Keratinocyte (primary cell): ENCODE results near the gene ATP6V0A4. TPM values are rescaled to one million over a fixed set of nuclear protein-coding genes. Genes with fewer than 3 reads are reported as not detected.

Source experiments
- DNase-seq: peaks from one replicate; pipeline ENCODE4 v3.0.0-alpha.2; 2011; ENCODE audit warnings: low read depth, missing footprints, low spot score
- FAIRE-seq: peaks from 2 replicates; lab custom pipeline; 2011; peaks lifted over from hg19 to GRCh38; lab: Jason Lieb, UNC
- H2AFZ ChIP-seq: 2 replicates; pipeline ENCODE4 v1.6.0; 2012; ENCODE audit warnings: low read length, control low read depth, inconsistent platforms; ENCODE audit not compliant: control insufficient read depth
- H3K27ac ChIP-seq: 2 replicates; pipeline ENCODE4 v1.5.1; 2011; ENCODE audit warnings: low read length; ENCODE audit not compliant: control insufficient read depth, insufficient read depth
- H3K27me3 ChIP-seq: 3 replicates; pipeline ENCODE4 v1.6.0; 2011; ENCODE audit warnings: low read length; ENCODE audit not compliant: control insufficient read depth, insufficient read depth; ENCODE audit errors: extremely low read depth
- H3K36me3 ChIP-seq, 2 experiments: 2 replicates in 1 of 2; 3 replicates in 1 of 2; pipeline ENCODE4 v1.5.1; 2011; ENCODE audit warnings: low read length in 2 of 2, mild to moderate bottlenecking in 1 of 2; ENCODE audit not compliant: control insufficient read depth in 2 of 2, insufficient read depth in 2 of 2; ENCODE audit errors: extremely low read depth in 1 of 2
- H3K4me1 ChIP-seq: 3 replicates; pipeline ENCODE4 v1.5.1; 2011; ENCODE audit warnings: low read length; ENCODE audit not compliant: control insufficient read depth, insufficient read depth; ENCODE audit errors: extremely low read depth
- H3K4me2 ChIP-seq: 3 replicates; pipeline ENCODE4 v1.6.0; 2011; ENCODE audit warnings: low read depth, low read length; ENCODE audit not compliant: control insufficient read depth, insufficient read depth; ENCODE audit errors: extremely low read depth
- H3K4me3 ChIP-seq, 3 experiments: fragments of 200-600 bp in 1 of 3; sonication (generic) in 1 of 3; 2 replicates in 2 of 3; 3 replicates in 1 of 3; pipeline ENCODE4 v1.5.1; 2011 to 2016; ENCODE audit warnings: low read length in 3 of 3, mild to moderate bottlenecking in 3 of 3, control low read depth in 2 of 3, inconsistent platforms in 1 of 3, low read depth in 1 of 3, mixed read lengths in 1 of 3, mixed run types in 1 of 3, moderate library complexity in 1 of 3; ENCODE audit not compliant: control insufficient read depth in 2 of 3, insufficient read depth in 2 of 3; ENCODE audit errors: extremely low read depth in 1 of 3
- H3K79me2 ChIP-seq: 2 replicates; pipeline ENCODE4 v1.6.0; 2012; ENCODE audit warnings: low read length; ENCODE audit not compliant: control insufficient read depth, insufficient read depth
- H3K9ac ChIP-seq: 3 replicates; pipeline ENCODE4 v1.6.0; 2011; ENCODE audit warnings: low read length; ENCODE audit not compliant: control insufficient read depth, insufficient read depth; ENCODE audit errors: extremely low read depth
- H3K9me1 ChIP-seq: 3 replicates; pipeline ENCODE4 v1.6.0; 2011; ENCODE audit warnings: low read length; ENCODE audit not compliant: control insufficient read depth, insufficient read depth; ENCODE audit errors: extremely low read depth
- H3K9me3 ChIP-seq: 2 replicates; pipeline ENCODE4 v1.5.1; 2012; ENCODE audit warnings: low read depth, low read length; ENCODE audit not compliant: control insufficient read depth
- H4K20me1 ChIP-seq: 3 replicates; pipeline ENCODE4 v1.6.0; 2011; ENCODE audit warnings: low read length; ENCODE audit not compliant: control insufficient read depth, insufficient read depth; ENCODE audit errors: extremely low read depth
- EZH2 ChIP-seq: IDR thresholded peaks from one replicate; pipeline ENCODE4 v1.6.1; 2012; ENCODE audit warnings: inconsistent platforms, mild to moderate bottlenecking, low read length, moderate library complexity
- dilution Hi-C: fragments of 300-500 bp; cut with MboI; formaldehyde crosslinking; loops from one replicate; pipeline ENCODE4 v1.7.0; 2020; ENCODE audit warnings: low sequenced_read_pairs; ENCODE audit not compliant: extremely low pct_ligation_motif_present
- polyA plus RNA-seq, 5 experiments: library from polyadenylated mRNA; depleted of rRNA in 3 of 5; stranded (reverse) in 3 of 5; stranded (forward) in 1 of 5; unstranded in 1 of 5; fragments of >200 nt; gene quantifications; 1 replicate in 1 of 5; 2 replicates in 3 of 5; 3 replicates in 1 of 5; pipeline versions ENCODE4 v1.2.1 to v1.2.3, GENCODE V29; 2011 to 2012; ENCODE audit warnings: missing spikeins in 2 of 5, low read depth in 1 of 5, low replicate concordance in 1 of 5
- TF ChIP-seq, protein P1 (sequence below), 3 experiments: IDR thresholded peaks in 1 of 3; conservative IDR thresholded peaks in 1 of 3; optimal IDR thresholded peaks in 1 of 3; 2 replicates in 2 of 3; 3 replicates in 1 of 3; pipeline versions ENCODE3 to v1.5.1; 2011; ENCODE audit warnings: low read length in 3 of 3, mild to moderate bottlenecking in 3 of 3, moderate library complexity in 2 of 3, control low read depth in 1 of 3, inconsistent platforms in 1 of 3; ENCODE audit not compliant: insufficient read depth in 2 of 3; ENCODE audit errors: extremely low read depth in 1 of 3

The ATP6V0A4 gene
- polyA plus RNA-seq, 1 donor (not counting 4 experiments of a cell fraction or from before 2014, with no cell fraction given), result 0.34 TPM

DNA sequence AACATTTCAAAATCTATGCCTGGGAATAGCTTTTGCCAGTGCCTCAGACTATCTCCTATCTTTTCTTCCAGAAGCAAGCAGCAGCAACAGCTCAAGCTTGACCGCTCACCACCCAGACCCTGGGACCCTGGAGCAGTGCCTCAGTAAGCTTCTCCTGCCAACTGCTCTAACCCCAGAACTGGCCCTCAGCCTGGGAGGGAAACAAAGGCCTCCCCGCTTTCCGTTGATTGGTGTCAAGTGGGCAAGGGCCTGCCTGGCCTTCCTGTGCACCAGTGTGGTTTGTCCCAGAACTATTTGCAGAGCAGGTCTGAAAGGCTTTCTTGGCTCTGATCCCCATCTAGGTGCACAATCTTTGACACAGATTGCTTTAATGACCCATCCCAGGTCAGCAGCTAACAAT is 3.3 kb upstream of the ATP6V0A4 start:
- Histone ChIP-seq H3K9me1 (no peaks in the 10 kb centered on the region), H3K9me3 (no peaks in the 10 kb centered on the region), H2AFZ (no peak overlapping the region), H3K79me2 (no peaks in the 10 kb centered on the region), H3K27me3 (no peaks in the 10 kb centered on the region), H3K4me3 (no peak overlapping the region), H4K20me1 (no peaks in the 10 kb centered on the region), H3K9ac (no peak overlapping the region), H3K27ac (no peak overlapping the region), H3K36me3 (no peaks in the 10 kb centered on the region), H3K4me1 (no peaks in the 10 kb centered on the region), H3K4me2 (no peak overlapping the region)
- dilution Hi-C loops, result no loop called here
- no peak for DNase-seq
- FAIRE-seq, result no peak
- TF ChIP-seq, protein P1, sequence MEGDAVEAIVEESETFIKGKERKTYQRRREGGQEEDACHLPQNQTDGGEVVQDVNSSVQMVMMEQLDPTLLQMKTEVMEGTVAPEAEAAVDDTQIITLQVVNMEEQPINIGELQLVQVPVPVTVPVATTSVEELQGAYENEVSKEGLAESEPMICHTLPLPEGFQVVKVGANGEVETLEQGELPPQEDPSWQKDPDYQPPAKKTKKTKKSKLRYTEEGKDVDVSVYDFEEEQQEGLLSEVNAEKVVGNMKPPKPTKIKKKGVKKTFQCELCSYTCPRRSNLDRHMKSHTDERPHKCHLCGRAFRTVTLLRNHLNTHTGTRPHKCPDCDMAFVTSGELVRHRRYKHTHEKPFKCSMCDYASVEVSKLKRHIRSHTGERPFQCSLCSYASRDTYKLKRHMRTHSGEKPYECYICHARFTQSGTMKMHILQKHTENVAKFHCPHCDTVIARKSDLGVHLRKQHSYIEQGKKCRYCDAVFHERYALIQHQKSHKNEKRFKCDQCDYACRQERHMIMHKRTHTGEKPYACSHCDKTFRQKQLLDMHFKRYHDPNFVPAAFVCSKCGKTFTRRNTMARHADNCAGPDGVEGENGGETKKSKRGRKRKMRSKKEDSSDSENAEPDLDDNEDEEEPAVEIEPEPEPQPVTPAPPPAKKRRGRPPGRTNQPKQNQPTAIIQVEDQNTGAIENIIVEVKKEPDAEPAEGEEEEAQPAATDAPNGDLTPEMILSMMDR (optimal IDR thresholded peaks at IDR 0.05 in 1 of 3, IDR thresholded peaks at IDR 0.05 in 1 of 3, conservative IDR thresholded peaks at IDR 0.05 in 1 of 3; ENCODE audit: extremely low read depth in 1 of 3, insufficient read depth in 2 of 3, low read length in 3 of 3), result no peak
- no peak for TF ChIP-seq EZH2

GRCh38 chr7:138799336-138800000 is 1.5 kb upstream of the ATP6V0A4 start:
- no peak for TF ChIP-seq EZH2
- TF ChIP-seq, protein P1 (optimal IDR thresholded peaks at IDR 0.05 in 1 of 3, IDR thresholded peaks at IDR 0.05 in 1 of 3, conservative IDR thresholded peaks at IDR 0.05 in 1 of 3; ENCODE audit: extremely low read depth in 1 of 3, insufficient read depth in 2 of 3, low read length in 3 of 3), result no peak
- no peak for FAIRE-seq
- Histone ChIP-seq H3K27ac (no peak overlapping the region), H3K9me1 (no peaks in the 10 kb centered on the region), H3K9me3 (no peaks in the 10 kb centered on the region), H3K9ac (no peak overlapping the region), H2AFZ (no peak overlapping the region), H3K4me1 (no peaks in the 10 kb centered on the region), H3K4me3 (no peak overlapping the region), H3K27me3 (no peaks in the 10 kb centered on the region), H3K36me3 (no peaks in the 10 kb centered on the region), H3K79me2 (no peaks in the 10 kb centered on the region), H3K4me2 (no peak overlapping the region), H4K20me1 (no peaks in the 10 kb centered on the region)
- DNase-seq, result no peak
- dilution Hi-C loops, result no loop called here
